ENCODE measurements around the gene COPS7A.

Gene COPS7A

DNA sequence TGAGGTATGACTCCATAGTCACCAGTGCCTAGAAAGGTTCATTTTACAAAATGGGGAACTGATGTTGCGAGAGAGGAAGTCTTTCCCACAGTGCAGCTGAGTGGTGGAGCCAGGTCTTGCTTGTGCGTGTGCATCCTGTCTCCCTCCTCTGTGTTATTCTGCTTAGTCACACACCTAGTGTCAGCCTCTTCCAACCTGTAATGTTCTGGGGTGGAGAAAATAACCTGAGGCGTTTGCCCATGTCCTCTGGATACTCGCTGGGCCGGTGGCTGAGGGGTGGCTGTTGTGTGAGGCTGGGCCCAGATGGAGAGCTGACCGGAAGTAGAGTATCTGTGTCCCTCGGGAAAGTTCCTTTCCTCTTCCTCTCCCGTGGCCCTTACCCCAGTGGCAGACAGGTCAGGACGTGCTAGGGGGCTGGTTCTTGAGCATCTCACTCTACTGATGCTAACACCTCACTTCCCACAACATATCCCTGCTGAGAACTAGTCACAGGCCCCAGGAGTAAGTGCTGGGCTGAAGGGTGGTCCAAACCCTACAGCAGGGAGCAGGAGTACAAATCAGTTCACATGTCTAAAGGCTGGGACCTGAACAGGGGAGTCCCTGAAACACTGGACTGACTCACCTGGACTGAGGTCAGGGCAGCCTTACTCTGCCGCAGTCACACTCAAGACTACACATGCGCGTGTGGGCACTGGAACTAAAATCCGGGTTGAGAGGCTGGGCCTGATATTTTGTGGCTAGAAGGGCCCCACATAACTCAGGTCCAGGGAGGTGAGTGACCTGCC, 22.1 kb downstream of the COPS7A start:
- in situ Hi-C loops (cut with HindIII; ENCODE audit: low pct_unique_long_range_greater_than_20kb, low sequenced_read_pairs): no loop called here
- no peak for TF ChIP-seq JUND (IDR thresholded peaks at IDR 0.05; ENCODE audit: low read depth)
- no peak for DNase-seq (ENCODE audit: low read depth in 1 of 2, low spot score in 1 of 2)

DNA sequence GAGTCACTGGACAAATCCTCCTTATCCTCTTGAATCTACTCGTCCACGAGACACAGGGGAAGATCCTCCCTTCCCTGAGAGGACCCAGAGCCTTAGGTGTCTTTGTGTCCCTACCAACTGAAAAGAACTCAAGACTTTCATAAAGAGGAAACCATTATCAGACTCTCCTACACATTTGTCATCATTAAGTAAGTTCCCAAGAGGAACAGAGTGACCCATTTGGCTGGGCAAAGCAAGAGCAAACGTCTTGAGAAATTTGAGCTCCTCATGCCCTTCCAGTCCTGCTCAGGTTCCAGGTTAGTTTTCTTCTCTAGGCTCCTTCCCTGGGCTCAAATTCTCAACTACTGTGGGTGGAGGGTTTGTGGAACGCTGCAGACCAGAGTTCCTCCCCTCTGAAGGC, 23.4 kb downstream of the COPS7A start:
- in situ Hi-C loops (cut with HindIII; ENCODE audit: low pct_unique_long_range_greater_than_20kb, low sequenced_read_pairs): no loop called here
- no peak for TF ChIP-seq JUND (IDR thresholded peaks at IDR 0.05; ENCODE audit: low read depth)
- no peak for DNase-seq (ENCODE audit: low read depth in 1 of 2, low spot score in 1 of 2)

DNA sequence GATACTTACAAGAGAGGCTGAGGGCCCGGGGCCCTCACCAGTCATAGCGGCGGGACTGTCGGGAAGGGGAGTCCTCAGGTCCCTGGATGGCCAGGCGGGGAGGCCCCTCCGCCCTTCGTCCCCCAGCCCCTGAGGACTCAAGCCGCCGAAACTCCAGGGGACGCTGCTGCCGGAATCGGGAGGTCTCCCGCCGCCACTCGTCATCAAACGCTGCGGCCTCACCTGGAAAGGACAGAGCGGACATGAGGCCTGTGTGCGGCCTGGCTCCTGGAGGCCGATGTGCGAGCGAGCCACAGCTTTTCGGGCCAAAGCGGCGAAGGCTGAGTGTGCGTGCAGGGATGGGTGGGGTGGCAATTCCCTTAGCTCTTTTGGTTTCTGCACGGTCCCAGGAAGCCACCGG, 24.9 kb downstream of the COPS7A start:
- no peak for TF ChIP-seq JUND (IDR thresholded peaks at IDR 0.05; ENCODE audit: low read depth)
- DNase-seq (ENCODE audit: low read depth in 1 of 2, low spot score in 1 of 2): no peak
- in situ Hi-C loops (cut with HindIII; ENCODE audit: low pct_unique_long_range_greater_than_20kb, low sequenced_read_pairs): no loop called here

DNA sequence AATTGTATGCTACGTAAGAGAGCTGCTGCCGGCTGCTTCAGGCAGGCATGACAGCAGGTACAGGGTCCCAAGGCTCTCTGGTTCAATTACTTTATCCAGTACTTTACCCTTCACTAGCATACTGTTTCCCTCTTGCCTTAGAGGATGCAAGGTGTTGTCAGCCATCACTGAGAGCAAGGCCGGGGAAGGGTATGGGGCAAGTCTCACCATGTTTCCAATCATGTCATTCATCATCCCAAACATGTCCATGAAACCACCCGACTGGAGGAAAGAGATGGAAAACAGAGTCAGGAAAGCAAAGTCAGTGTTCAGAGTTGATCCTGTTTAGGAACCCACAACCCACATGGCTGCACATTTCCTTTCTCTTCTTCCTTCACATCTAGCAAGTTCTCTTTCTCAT, 26.7 kb downstream of the COPS7A start:
- DNase-seq (ENCODE audit: low read depth in 1 of 2, low spot score in 1 of 2): no peak
- TF ChIP-seq JUND (IDR thresholded peaks at IDR 0.05; ENCODE audit: low read depth): no peak
- in situ Hi-C loops (cut with HindIII; ENCODE audit: low pct_unique_long_range_greater_than_20kb, low sequenced_read_pairs): no loop called here

DNA sequence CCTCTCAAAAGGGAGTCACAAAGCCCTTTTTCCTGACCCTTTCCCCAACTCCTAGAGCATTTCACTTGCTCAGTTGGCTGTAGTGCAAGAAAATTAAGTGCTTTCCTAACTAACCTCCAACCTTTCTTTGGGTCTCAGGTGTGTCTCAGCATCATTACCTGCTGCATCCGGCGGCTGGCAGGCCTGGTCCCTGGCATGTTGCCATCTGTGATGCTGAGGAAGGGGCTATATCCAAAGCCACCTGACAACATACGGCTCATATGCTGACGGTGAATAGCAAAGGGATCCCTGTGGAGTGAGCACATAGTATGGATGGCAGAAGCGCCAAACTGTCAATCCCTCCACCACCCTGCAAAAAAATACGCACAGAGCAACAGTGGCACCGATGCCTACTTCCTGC, 27.9 kb downstream of the COPS7A start:
- no peak for TF ChIP-seq JUND (IDR thresholded peaks at IDR 0.05; ENCODE audit: low read depth)
- no peak for DNase-seq (ENCODE audit: low read depth in 1 of 2, low spot score in 1 of 2)
- in situ Hi-C loops (cut with HindIII; ENCODE audit: low pct_unique_long_range_greater_than_20kb, low sequenced_read_pairs): no loop called here

DNA sequence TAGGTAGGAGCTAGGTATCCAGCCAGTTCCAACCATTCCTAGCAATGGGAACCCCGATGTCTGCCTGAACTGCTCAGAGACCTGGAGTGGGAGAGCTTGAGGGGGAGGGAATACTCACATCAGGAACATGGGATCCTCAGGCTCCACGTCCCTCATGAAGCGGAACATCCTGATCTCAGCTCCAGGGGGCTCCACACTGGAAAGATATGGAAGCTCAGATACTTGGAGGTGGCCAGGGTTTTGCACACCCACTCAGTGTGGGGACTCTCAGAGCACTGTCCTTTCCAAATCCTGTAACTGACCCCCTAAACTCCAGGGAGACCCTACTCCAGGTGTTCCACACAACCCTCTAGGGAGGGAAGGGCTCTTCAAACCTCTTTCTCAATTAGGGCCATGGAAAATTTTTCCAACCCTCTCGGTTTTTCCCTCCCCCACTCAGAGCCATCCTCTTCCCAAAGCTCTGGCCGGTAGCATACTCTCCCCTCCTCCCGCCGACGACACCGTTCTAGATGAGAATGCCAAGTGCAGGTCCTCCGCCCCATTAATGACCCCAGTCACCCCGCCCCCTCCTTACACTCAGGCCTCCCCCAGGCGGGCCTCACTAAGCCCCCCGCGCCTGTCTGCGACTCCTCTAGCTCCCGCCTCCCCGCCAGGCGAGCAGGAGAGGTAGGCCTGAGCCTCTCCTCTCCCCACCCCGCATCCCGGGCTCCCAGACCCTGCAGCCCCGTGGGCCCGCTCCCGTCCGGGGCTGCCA, 28.5 kb downstream of the COPS7A start:
- TF ChIP-seq JUND (IDR thresholded peaks at IDR 0.05; ENCODE audit: low read depth): no peak
- in situ Hi-C loops (cut with HindIII; ENCODE audit: low pct_unique_long_range_greater_than_20kb, low sequenced_read_pairs): no loop called here
- DNase-seq (ENCODE audit: low read depth in 1 of 2, low spot score in 1 of 2): no peak

DNA sequence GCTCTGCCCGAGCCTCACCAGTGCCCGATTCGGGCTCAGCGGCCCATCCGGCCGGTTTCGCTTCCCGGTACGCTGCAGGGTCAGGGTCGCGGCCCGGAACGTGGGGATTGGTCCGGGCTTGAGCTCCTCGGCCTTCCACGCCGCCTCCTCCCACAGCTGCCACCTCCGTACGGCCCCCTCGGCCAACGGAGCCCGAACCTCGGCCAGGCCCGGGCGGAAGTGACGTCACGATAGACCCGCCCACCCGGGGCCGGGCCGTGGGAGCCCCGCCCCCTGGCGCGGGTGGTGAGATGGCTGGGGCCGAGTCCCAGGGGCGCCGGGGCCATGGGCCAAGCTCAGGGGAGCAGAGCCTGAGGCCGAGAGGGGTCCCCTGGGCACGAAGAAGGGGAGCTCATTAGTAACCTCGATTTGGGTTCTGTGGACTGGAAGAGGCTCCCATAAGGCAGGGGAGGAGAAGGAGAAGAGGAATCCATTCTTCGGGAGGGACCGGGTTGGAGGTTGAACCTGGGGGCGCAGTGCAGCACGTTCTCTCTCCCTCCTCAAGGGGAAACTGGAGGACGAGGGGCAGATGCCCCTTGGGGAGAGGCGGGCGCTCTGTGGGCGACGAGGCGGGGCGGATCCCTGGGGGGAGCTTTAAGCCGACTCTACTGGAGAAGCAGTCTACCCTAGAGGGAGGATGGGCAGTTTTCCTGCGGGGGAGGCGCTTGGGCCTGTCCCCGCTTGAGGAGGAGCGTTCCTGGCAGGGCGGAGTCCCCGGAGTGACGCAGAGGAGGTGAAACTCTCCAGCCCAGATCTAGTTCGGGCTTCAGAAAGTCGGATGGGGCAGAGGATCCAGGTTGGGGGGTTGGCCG, 29.3 kb downstream of the COPS7A start, which contains the start of gene MLF2:
TSS of gene MLF2 (minus strand) at position 221 of the 851 bp plus-strand sequence. CDS start 807 bp downstream, outside the sequence.
- TF ChIP-seq JUND (IDR thresholded peaks at IDR 0.05; ENCODE audit: low read depth): no peak
- in situ Hi-C loops (cut with HindIII; ENCODE audit: low pct_unique_long_range_greater_than_20kb, low sequenced_read_pairs): no loop called here
- peak; percentile 61 to 94 for DNase-seq (ENCODE audit: low read depth in 1 of 2, low spot score in 1 of 2)

DNA sequence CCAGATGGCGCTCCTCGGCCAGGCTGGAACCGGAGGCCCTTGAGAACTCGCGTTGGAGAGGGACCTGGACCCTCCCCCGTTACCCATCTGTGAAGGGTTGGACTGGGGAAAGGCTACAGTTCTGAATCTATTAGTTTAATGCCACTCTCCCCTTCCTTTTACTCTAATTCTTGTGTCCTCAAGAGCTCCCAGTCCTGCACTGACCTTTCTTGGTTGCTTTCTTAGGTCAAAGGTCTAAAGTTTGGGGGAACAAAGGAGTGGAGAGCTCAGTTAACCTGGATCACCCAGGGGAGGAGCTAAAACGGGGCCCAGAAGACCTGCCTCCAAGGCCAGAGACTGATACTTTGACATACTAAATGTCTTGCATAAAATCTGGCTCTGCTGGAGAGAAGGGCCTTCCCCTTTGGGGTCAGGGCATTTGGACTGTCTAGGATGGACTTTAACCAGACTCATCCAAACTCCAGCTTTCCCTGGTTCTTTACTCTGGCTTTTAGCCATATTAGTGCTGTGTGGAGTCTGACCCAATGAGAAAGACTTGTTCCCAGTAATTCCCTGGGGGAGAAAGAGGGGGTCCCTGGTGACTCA, 30.0 kb downstream of the COPS7A start:
- no peak for DNase-seq (ENCODE audit: low read depth in 1 of 2, low spot score in 1 of 2)
- in situ Hi-C loops (cut with HindIII; ENCODE audit: low pct_unique_long_range_greater_than_20kb, low sequenced_read_pairs): no loop called here
- TF ChIP-seq JUND (IDR thresholded peaks at IDR 0.05; ENCODE audit: low read depth): no peak

DNA sequence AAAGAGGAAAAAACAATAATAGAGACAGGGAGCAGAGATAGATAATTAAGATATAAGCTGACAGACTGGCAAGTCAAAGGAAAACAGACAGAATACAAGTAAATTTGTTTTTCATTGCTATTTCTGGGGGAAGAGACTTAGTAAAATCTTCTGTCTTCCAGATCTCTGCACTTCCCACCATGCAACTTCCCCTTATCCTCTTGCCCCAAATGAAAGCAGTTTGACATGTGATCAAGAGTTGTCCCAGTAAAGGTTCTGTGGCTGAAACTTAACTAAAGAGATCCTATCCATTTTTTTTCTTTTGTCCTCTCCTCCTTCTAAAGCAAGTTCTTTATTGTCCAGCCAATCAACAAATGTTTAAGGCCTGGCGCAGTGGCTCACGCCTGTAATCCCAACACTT, 30.6 kb downstream of the COPS7A start:
- no peak for DNase-seq (ENCODE audit: low read depth in 1 of 2, low spot score in 1 of 2)
- in situ Hi-C loops (cut with HindIII; ENCODE audit: low pct_unique_long_range_greater_than_20kb, low sequenced_read_pairs): no loop called here
- TF ChIP-seq JUND (IDR thresholded peaks at IDR 0.05; ENCODE audit: low read depth): no peak

DNA sequence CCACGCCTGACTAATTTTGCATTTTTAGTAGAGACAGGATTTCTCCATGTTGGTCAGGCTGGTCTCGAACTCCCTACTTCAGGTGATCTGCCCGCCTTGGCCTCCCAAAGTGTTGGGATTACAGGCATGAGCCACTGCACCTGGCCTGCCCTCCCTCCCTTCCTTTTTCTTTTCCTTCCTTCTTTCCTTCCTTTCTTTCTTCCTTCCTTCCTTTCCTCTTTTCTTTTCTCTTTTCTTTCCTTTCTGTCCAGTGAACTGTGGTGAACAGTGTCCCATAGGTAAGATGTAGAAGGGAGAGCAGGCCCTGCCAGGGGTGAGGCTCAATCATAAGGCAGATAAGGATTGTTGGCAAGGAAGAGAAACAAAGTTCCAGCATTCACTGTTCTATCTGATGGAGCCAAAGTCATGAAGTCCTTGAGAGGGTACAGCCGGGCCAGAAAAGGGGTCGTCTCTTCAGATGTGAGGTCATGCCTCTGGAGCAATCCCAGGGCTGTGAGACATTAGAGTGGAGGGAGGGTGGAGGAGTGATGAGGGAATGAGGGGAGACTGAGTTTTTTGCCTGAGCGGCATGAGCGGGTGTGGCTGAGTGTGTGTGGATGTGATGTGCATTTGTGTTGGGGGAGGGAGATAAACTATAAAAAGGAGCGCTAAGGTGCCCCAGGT, 33.3 kb downstream of the COPS7A start:
- TF ChIP-seq JUND (IDR thresholded peaks at IDR 0.05; ENCODE audit: low read depth): no peak
- DNase-seq (ENCODE audit: low read depth in 1 of 2, low spot score in 1 of 2): no peak
- in situ Hi-C loops (cut with HindIII; ENCODE audit: low pct_unique_long_range_greater_than_20kb, low sequenced_read_pairs): no loop called here

DNA sequence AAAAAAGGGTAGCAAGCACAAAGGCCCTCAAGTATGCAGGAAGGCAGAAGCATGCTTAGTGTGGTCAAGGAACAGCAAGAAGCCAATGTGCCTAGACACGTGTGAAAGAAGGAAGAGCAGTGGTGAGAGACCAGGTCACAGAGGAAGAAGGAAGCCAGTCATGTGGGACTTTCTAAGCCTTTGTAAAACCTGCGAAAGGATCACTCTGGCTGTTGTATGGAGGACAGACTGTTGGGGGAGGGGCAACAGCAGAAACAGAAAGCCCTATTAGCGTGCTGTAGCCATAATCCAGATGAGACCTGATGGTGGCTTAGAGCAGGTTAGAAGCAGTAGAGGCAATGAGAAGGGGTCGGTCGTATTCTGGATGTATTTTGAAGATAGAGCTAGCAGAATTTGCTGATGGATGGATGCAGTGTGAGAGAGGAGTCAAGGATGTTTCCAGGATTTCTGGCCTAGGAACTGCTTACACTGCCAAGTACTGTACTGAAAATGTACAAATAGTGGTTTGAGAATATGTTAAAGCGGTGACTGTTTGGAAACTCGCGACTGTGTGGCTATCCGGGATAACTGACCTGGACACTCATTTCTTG, 34.8 kb downstream of the COPS7A start:
- in situ Hi-C loops (cut with HindIII; ENCODE audit: low pct_unique_long_range_greater_than_20kb, low sequenced_read_pairs): no loop called here
- DNase-seq (ENCODE audit: low read depth in 1 of 2, low spot score in 1 of 2): no peak
- TF ChIP-seq JUND (IDR thresholded peaks at IDR 0.05; ENCODE audit: low read depth): no peak

Measured in T47D (cell line).